ENCODE measurements around the gene SEMA4A.

- TF ChIP-seq POLR2A (IDR thresholded peaks at IDR 0.05) (no peak), EP300 (IDR thresholded peaks at IDR 0.05) (no peak)
- TF ChIP-seq, protein P1, sequence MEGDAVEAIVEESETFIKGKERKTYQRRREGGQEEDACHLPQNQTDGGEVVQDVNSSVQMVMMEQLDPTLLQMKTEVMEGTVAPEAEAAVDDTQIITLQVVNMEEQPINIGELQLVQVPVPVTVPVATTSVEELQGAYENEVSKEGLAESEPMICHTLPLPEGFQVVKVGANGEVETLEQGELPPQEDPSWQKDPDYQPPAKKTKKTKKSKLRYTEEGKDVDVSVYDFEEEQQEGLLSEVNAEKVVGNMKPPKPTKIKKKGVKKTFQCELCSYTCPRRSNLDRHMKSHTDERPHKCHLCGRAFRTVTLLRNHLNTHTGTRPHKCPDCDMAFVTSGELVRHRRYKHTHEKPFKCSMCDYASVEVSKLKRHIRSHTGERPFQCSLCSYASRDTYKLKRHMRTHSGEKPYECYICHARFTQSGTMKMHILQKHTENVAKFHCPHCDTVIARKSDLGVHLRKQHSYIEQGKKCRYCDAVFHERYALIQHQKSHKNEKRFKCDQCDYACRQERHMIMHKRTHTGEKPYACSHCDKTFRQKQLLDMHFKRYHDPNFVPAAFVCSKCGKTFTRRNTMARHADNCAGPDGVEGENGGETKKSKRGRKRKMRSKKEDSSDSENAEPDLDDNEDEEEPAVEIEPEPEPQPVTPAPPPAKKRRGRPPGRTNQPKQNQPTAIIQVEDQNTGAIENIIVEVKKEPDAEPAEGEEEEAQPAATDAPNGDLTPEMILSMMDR (IDR thresholded peaks at IDR 0.05): no peak
Observed at GRCh38 chr1:156203331-156203730, 49.9 kb downstream of the SEMA4A start.
